HG03457 (cell line): ENCODE measurements around the gene ANAPC1.
"Not testable (repeated sequence)": the region's sequence is repeated elsewhere in the genome, so short reads cannot be mapped to it uniquely, and the experiment has no call there.

Experiments
- ATAC-seq: cut with Tn5 transposase; IDR thresholded peaks from one replicate; pipeline ENCODE4 v1.9.1; 2021; ENCODE audit warnings: moderate number of reproducible peaks; ENCODE audit not compliant: unreplicated experiment

Gene ANAPC1

DNA sequence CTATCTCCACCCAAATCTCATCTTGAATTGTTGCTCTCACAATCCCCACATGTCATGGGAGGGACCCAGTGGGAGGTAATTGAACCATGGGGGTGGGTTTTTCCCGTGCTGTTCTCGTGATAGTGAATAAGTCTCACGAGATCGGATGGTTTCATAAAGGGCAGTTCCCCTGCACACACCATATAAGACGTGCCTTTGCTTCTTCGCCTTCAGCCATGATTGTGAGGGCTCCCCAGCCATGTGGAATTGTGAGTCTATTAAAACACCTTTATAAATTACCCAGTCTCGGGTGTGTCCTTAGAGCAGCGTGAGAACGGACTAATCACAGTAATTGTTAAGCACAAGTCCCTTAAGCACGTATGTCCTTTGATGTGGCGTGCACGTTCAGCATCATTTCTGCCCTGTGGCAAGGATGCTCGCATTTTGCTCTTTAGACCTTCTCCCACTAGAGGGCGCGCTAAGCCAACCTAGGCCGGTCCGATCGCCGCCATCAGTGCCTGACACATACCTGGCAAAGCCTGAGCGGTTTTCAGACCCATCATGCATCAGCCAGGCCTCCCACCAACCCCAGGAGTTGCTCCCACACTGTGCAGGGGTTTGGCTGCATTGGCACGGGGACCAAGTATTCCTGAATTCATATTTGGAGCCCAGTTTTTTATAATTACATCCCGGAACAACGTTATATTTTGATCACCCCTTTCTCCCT is 136.4 kb downstream of the ANAPC1 start:
- peak; percentile 79 for ATAC-seq

GRCh38 chr2:111744751-111745150 is 139.2 kb downstream of the ANAPC1 start:
- not testable (repeated sequence) for ATAC-seq

GRCh38 chr2:111741517-111741916 is 142.5 kb downstream of the ANAPC1 start:
- not testable (repeated sequence) for ATAC-seq

DNA sequence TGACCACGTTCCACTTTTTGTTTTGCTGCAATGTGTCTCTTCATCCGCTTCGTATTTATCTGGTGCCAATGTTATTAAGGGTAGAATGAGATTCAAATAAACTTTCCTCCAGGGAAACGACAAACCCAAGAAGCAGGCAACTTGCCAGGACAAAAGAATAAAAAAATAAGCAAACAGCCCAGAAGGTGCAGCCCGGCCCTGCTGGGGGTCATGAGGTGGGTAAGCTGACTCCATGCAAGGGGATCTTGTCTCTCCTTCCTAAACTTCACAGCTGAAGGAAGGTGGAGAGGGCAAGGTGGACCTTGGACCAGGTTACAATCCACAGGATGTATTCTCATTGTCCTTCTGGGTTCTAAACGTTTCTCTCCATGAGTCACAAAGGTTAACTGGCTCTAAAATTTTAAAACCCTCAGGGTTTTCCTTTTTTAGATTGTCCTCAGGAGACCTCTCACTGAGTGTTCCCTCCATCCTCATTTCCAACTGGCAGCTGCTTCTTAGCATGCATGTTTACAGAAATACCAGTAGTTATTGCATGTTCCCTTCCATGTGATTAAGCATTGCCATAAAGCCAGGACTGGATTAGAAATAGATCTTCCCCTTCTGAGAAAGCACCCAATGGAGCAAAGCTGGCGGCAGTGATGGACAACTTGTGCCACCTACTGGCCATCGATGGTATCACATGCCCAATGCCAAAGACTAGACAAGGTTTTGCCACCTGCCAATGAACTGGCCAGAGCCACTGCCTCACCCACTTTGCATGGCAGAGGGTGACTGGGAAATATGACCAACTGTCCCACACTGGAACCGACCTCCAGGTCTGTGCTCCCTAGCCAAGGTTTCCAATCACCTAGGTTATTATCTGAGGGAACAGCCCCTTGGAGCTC is 147.9 kb downstream of the ANAPC1 start:
- not testable (repeated sequence) for ATAC-seq

- ATAC-seq = not testable (repeated sequence)
Measured at GRCh38 chr2:111735420-111735819, 148.6 kb downstream of the ANAPC1 start.

DNA sequence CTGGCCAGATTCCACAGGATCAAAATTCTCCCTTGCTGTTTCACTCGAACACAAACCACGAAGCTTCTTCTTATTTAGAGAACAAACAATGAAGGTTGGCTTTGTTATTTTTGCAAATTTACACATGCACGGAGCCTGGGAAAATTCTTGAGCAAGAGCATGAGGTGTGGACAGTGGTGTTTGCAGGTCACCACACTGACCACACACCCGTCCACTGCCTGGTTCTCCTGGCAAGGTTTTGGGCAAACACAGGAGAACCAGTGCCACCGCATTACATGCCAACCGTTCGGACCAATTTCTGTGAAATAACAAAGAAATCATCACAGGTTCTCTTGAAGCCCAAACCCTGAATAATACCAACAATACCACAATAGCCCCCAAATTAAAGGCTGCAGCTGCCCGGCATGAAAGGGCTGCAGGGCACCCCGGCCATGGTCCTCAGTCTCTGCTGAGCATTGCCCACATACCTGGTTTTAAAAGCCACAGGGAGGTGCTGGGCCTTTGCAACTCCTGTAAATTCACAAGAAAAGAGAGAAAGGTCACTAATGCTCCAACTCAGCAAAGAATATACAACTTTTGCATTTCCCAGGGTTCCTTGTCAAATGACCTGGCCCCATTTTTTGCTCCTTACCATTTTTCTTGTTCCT is 154.1 kb downstream of the ANAPC1 start:
- ATAC-seq = not testable (repeated sequence)

DNA sequence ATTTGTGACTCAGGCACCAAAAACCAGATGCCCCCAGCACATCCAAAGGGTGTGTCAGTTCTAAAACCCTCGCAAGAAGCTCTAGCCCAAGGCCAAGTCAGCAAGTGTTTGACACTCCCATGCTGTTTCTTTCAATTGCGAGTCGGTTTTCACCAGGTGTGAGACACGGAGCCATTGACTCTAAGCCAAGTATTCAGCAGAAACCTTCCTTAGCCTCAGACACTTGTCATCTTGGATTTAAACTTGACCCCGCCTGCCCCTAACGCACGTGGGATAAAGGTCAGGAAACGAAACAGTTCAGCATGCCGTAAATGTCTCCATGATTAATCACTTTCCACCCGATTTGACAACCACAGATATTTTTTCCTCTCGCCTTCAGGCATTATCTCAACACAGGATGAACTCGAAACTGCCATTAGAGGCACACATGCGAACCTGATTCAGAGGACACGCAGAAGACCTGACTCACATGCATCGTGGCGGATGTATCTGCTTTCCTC is 156.3 kb downstream of the ANAPC1 start:
- ATAC-seq = not testable (repeated sequence)

GRCh38 chr2:111725742-111726141 is 158.3 kb downstream of the ANAPC1 start:
- not testable (repeated sequence) for ATAC-seq

DNA sequence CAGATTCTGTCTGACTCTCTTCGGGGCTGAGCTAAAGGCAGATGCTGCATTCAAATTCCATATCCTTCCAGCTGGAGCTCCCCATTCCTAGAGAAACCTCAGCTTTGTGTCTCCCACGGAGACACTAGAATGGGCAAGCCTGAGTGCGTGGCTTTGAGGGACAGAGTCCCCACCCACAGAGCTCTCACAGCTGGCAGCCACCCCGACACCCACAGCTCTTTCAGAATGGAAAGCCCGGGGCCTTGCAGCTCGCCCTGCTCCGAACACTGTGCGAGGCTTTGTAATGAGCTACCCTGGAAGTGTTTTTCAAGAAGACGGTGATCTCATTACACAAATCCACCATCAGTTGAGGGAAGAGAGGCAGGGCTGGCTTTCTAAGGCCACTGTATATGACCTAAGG is 164.4 kb downstream of the ANAPC1 start:
- ATAC-seq = not testable (repeated sequence)
